GM23338 (cell line): ENCODE data around the gene NBEAL2. TPM values are rescaled to one million over a fixed set of nuclear protein-coding genes. Genes with fewer than 3 reads are reported as not detected.

Experiments
- ATAC-seq: fragments of 200-7000 bp; cut with Tn5 transposase; 3 replicates; pipeline ENCODE4 v1.9.1; 2020
- DNase-seq: peaks from one replicate; pipeline ENCODE4 v3.0.0-alpha.2; 2015; ENCODE audit warnings: low spot score
- H2AFZ ChIP-seq: fragments of 200-600 bp; sonication (generic); 2 replicates; pipeline ENCODE4 v1.8.0; 2016; ENCODE audit warnings: antibody characterized with exemption, mild to moderate bottlenecking, moderate library complexity
- H3F3A ChIP-seq: fragments of 200-600 bp; sonication (generic); replicated peaks from 2 replicates; pipeline ENCODE4 v1.8.0; 2017; ENCODE audit warnings: antibody characterized with exemption, mixed run types, low read depth
- H3K27ac ChIP-seq: fragments of 200-600 bp; sonication (generic); 2 replicates; pipeline ENCODE4 v1.6.1; 2016; ENCODE audit warnings: low read depth
- H3K27me3 ChIP-seq: fragments of 200-600 bp; sonication (generic); 2 replicates; pipeline ENCODE4 v1.8.0; 2016; ENCODE audit warnings: mild to moderate bottlenecking, mixed run types, moderate library complexity; ENCODE audit not compliant: insufficient read depth
- H3K36me3 ChIP-seq: fragments of 200-600 bp; sonication (generic); 2 replicates; pipeline ENCODE4 v1.8.0; 2016; ENCODE audit warnings: mild to moderate bottlenecking; ENCODE audit not compliant: insufficient read depth
- H3K4me1 ChIP-seq: fragments of 200-600 bp; sonication (generic); 2 replicates; pipeline ENCODE4 v1.8.0; 2016; ENCODE audit warnings: mild to moderate bottlenecking, moderate library complexity; ENCODE audit not compliant: insufficient read depth
- H3K4me2 ChIP-seq: fragments of 200-600 bp; sonication (generic); 2 replicates; pipeline ENCODE4 v1.7.1; 2017; ENCODE audit warnings: mixed run types
- H3K4me3 ChIP-seq: fragments of 200-600 bp; sonication (generic); 2 replicates; pipeline ENCODE4 v1.6.1; 2016; ENCODE audit warnings: mixed run types
- H3K79me2 ChIP-seq: fragments of 200-600 bp; sonication (generic); replicated peaks from 2 replicates; pipeline ENCODE4 v1.8.0; 2017; ENCODE audit warnings: mild to moderate bottlenecking; ENCODE audit not compliant: insufficient read depth
- H3K9me2 ChIP-seq: fragments of 200-600 bp; sonication (generic); 2 replicates; pipeline ENCODE4 v1.8.0; 2017; ENCODE audit not compliant: insufficient read depth
- H4K20me1 ChIP-seq: fragments of 200-600 bp; sonication (generic); replicated peaks from 2 replicates; pipeline ENCODE4 v1.8.0; 2017; ENCODE audit warnings: mild to moderate bottlenecking; ENCODE audit not compliant: insufficient read depth
- H3K27ac Mint-ChIP-seq: 2 replicates; pipeline ENCODE4 v1.8.0; 2020; ENCODE audit warnings: inconsistent platforms, mild to moderate bottlenecking, moderate library complexity, mixed read lengths
- H3K27me3 Mint-ChIP-seq: 3 replicates; pipeline ENCODE4 v1.8.0; 2022; ENCODE audit warnings: low read depth, mild to moderate bottlenecking, moderate library complexity, mixed read lengths, inconsistent platforms; ENCODE audit not compliant: insufficient read depth, poor library complexity
- H3K36me3 Mint-ChIP-seq: 3 replicates; pipeline ENCODE4 v1.8.0; 2021; ENCODE audit warnings: low read depth, mild to moderate bottlenecking, inconsistent platforms, moderate library complexity, mixed read lengths
- H3K4me1 Mint-ChIP-seq: 3 replicates; pipeline ENCODE4 v1.8.0; 2020; ENCODE audit warnings: mild to moderate bottlenecking, inconsistent platforms, mixed read lengths
- H3K4me3 Mint-ChIP-seq: 3 replicates; pipeline ENCODE4 v1.8.0; 2021; ENCODE audit warnings: moderate library complexity, mild to moderate bottlenecking, inconsistent platforms, mixed read lengths
- H3K9me3 Mint-ChIP-seq: 3 replicates; pipeline ENCODE4 v1.8.0; 2020; ENCODE audit warnings: moderate library complexity, mild to moderate bottlenecking, inconsistent platforms, mixed read lengths
- CREB1 ChIP-seq: fragments of 250-450 bp; sonication (Bioruptor Pico); IDR thresholded peaks from 2 replicates; pipeline ENCODE4 v1.5.0; 2020; ENCODE audit warnings: low read depth, mild to moderate bottlenecking, moderate library complexity
- CTCF ChIP-seq, 2 experiments: fragments of 200-600 bp in 1 of 2; sonication (generic) in 1 of 2; conservative IDR thresholded peaks; 2 replicates each; pipeline versions ENCODE4 v1.5.1 to v1.6.1; 2016 to 2017; ENCODE audit warnings: antibody characterized with exemption in 2 of 2, low read depth in 2 of 2, mild to moderate bottlenecking in 2 of 2, moderate library complexity in 1 of 2
- EZH2 ChIP-seq: fragments of 200-600 bp; sonication (generic); IDR thresholded peaks from one replicate; pipeline ENCODE4 v1.8.0; 2017; ENCODE audit warnings: antibody characterized with exemption, mild to moderate bottlenecking, low read depth; ENCODE audit not compliant: unreplicated experiment
- EZH2phosphoT487 ChIP-seq: fragments of 200-600 bp; sonication (generic); IDR thresholded peaks from one replicate; pipeline ENCODE4 v1.8.1; 2018; ENCODE audit warnings: antibody characterized with exemption; ENCODE audit not compliant: unreplicated experiment
- JUNB ChIP-seq: IDR thresholded peaks from one replicate; pipeline ENCODE4 v1.6.1; 2016; ENCODE audit warnings: antibody characterized with exemption; ENCODE audit not compliant: unreplicated experiment
- NANOG ChIP-seq: IDR thresholded peaks from 2 replicates; pipeline ENCODE4 v1.6.1; 2016; ENCODE audit warnings: antibody characterized with exemption, borderline replicate concordance
- POLR2AphosphoS5 ChIP-seq: IDR thresholded peaks from 2 replicates; pipeline ENCODE4 v1.6.1; 2016; ENCODE audit warnings: antibody characterized with exemption, low read depth
- STAT1 ChIP-seq: IDR thresholded peaks from one replicate; pipeline ENCODE4 v1.6.1; 2016; ENCODE audit warnings: antibody characterized with exemption; ENCODE audit not compliant: unreplicated experiment
- ZNF114 ChIP-seq: fragments of 250-450 bp; sonication (Bioruptor Pico); IDR thresholded peaks from 2 replicates; pipeline ENCODE4 v1.5.0; 2020; ENCODE audit warnings: mild to moderate bottlenecking, moderate library complexity
- ZNF331 ChIP-seq: fragments of 250-450 bp; sonication (Bioruptor Pico); IDR thresholded peaks from 2 replicates; pipeline ENCODE4 v1.5.0; 2020; ENCODE audit warnings: low read depth, mild to moderate bottlenecking, moderate library complexity
- polyA plus RNA-seq: library from polyadenylated mRNA; unstranded; fragments of >200 nt; fragmentation: Nextera tagmentation; extraction: Ambion mirVana; gene quantifications from 2 replicates; pipeline ENCODE4 v1.2.1, GENCODE V29; 2016
- total RNA-seq: library from RNA; depleted of rRNA; stranded (reverse); fragments of >200 nt; shearing (Covaris generic); gene quantifications from 2 replicates; pipeline ENCODE4 v1.2.3, GENCODE V29; 2014
- TF ChIP-seq, protein P1 (sequence below): IDR thresholded peaks from one replicate; pipeline ENCODE4 v1.6.1; 2018; ENCODE audit warnings: antibody characterized with exemption; ENCODE audit not compliant: unreplicated experiment
- TF ChIP-seq, protein P2 (sequence below): fragments of 250-450 bp; sonication (Bioruptor Pico); IDR thresholded peaks from 2 replicates; pipeline ENCODE4 v1.5.0; 2020; ENCODE audit warnings: mild to moderate bottlenecking, moderate library complexity
- TF ChIP-seq, protein P3 (sequence below): IDR thresholded peaks from 2 replicates; pipeline ENCODE4 v1.6.1; 2016; ENCODE audit warnings: antibody characterized with exemption

NBEAL2 gene
- total and polyA plus RNA-seq, 2 experiments from 2014 or later, result 13.5 to 79.9 TPM

- H3K27me3 Mint-ChIP-seq, result peaks cover 7% of the 10 kb centered on the region
- DNase-seq (no peak), ATAC-seq (no peak)
- no peaks in the 10 kb centered on the region for H3K36me3 ChIP-seq
- H3K4me3 ChIP-seq, result no peak overlapping the region
- H3K27me3 ChIP-seq, result no peaks in the 10 kb centered on the region
- H3F3A ChIP-seq, result no peaks in the 10 kb centered on the region
- peaks cover 98% of the 10 kb centered on the region for H3K79me2 ChIP-seq
- peaks cover 61% of the 10 kb centered on the region for H3K4me1 Mint-ChIP-seq
- no peaks in the 10 kb centered on the region; the same call in 2 of the 3 replicates for H3K9me3 Mint-ChIP-seq
- H3K4me2 ChIP-seq, result no peak overlapping the region
- peaks cover 18% of the 10 kb centered on the region for H3K36me3 Mint-ChIP-seq
- H3K27ac Mint-ChIP-seq, result no peak overlapping the region
- H3K9me2 ChIP-seq, result no peaks in the 10 kb centered on the region
- no peak overlapping the region for H3K27ac ChIP-seq
- no peak overlapping the region; the same call in 2 of the 3 replicates for H3K4me3 Mint-ChIP-seq
- no peak for TF ChIP-seq CTCF (conservative IDR thresholded peaks at IDR 0.05; ENCODE audit: low read depth in 2 of 2)
- TF ChIP-seq STAT1, result no peak
- no peak for TF ChIP-seq EZH2
- no peak for TF ChIP-seq JUNB
- no peak for TF ChIP-seq NANOG
- TF ChIP-seq, protein P1, sequence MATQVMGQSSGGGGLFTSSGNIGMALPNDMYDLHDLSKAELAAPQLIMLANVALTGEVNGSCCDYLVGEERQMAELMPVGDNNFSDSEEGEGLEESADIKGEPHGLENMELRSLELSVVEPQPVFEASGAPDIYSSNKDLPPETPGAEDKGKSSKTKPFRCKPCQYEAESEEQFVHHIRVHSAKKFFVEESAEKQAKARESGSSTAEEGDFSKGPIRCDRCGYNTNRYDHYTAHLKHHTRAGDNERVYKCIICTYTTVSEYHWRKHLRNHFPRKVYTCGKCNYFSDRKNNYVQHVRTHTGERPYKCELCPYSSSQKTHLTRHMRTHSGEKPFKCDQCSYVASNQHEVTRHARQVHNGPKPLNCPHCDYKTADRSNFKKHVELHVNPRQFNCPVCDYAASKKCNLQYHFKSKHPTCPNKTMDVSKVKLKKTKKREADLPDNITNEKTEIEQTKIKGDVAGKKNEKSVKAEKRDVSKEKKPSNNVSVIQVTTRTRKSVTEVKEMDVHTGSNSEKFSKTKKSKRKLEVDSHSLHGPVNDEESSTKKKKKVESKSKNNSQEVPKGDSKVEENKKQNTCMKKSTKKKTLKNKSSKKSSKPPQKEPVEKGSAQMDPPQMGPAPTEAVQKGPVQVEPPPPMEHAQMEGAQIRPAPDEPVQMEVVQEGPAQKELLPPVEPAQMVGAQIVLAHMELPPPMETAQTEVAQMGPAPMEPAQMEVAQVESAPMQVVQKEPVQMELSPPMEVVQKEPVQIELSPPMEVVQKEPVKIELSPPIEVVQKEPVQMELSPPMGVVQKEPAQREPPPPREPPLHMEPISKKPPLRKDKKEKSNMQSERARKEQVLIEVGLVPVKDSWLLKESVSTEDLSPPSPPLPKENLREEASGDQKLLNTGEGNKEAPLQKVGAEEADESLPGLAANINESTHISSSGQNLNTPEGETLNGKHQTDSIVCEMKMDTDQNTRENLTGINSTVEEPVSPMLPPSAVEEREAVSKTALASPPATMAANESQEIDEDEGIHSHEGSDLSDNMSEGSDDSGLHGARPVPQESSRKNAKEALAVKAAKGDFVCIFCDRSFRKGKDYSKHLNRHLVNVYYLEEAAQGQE, result no peak
- TF ChIP-seq, protein P2, sequence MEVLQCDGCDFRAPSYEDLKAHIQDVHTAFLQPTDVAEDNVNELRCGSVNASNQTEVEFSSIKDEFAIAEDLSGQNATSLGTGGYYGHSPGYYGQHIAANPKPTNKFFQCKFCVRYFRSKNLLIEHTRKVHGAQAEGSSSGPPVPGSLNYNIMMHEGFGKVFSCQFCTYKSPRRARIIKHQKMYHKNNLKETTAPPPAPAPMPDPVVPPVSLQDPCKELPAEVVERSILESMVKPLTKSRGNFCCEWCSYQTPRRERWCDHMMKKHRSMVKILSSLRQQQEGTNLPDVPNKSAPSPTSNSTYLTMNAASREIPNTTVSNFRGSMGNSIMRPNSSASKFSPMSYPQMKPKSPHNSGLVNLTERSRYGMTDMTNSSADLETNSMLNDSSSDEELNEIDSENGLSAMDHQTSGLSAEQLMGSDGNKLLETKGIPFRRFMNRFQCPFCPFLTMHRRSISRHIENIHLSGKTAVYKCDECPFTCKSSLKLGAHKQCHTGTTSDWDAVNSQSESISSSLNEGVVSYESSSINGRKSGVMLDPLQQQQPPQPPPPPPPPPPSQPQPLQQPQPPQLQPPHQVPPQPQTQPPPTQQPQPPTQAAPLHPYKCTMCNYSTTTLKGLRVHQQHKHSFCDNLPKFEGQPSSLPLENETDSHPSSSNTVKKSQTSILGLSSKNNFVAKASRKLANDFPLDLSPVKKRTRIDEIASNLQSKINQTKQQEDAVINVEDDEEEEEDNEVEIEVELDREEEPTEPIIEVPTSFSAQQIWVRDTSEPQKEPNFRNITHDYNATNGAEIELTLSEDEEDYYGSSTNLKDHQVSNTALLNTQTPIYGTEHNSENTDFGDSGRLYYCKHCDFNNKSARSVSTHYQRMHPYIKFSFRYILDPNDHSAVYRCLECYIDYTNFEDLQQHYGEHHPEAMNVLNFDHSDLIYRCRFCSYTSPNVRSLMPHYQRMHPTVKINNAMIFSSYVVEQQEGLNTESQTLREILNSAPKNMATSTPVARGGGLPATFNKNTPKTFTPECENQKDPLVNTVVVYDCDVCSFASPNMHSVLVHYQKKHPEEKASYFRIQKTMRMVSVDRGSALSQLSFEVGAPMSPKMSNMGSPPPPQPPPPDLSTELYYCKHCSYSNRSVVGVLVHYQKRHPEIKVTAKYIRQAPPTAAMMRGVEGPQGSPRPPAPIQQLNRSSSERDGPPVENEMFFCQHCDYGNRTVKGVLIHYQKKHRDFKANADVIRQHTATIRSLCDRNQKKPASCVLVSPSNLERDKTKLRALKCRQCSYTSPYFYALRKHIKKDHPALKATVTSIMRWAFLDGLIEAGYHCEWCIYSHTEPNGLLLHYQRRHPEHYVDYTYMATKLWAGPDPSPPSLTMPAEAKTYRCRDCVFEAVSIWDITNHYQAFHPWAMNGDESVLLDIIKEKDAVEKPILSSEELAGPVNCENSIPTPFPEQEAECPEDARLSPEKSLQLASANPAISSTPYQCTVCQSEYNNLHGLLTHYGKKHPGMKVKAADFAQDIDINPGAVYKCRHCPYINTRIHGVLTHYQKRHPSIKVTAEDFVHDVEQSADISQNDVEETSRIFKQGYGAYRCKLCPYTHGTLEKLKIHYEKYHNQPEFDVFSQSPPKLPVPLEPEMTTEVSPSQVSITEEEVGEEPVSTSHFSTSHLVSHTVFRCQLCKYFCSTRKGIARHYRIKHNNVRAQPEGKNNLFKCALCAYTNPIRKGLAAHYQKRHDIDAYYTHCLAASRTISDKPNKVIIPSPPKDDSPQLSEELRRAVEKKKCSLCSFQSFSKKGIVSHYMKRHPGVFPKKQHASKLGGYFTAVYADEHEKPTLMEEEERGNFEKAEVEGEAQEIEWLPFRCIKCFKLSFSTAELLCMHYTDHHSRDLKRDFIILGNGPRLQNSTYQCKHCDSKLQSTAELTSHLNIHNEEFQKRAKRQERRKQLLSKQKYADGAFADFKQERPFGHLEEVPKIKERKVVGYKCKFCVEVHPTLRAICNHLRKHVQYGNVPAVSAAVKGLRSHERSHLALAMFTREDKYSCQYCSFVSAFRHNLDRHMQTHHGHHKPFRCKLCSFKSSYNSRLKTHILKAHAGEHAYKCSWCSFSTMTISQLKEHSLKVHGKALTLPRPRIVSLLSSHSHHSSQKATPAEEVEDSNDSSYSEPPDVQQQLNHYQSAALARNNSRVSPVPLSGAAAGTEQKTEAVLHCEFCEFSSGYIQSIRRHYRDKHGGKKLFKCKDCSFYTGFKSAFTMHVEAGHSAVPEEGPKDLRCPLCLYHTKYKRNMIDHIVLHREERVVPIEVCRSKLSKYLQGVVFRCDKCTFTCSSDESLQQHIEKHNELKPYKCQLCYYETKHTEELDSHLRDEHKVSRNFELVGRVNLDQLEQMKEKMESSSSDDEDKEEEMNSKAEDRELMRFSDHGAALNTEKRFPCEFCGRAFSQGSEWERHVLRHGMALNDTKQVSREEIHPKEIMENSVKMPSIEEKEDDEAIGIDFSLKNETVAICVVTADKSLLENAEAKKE (CRISPR knock-in tag), result no peak
- TF ChIP-seq, protein P3, sequence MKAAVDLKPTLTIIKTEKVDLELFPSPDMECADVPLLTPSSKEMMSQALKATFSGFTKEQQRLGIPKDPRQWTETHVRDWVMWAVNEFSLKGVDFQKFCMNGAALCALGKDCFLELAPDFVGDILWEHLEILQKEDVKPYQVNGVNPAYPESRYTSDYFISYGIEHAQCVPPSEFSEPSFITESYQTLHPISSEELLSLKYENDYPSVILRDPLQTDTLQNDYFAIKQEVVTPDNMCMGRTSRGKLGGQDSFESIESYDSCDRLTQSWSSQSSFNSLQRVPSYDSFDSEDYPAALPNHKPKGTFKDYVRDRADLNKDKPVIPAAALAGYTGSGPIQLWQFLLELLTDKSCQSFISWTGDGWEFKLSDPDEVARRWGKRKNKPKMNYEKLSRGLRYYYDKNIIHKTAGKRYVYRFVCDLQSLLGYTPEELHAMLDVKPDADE, result no peak
- TF ChIP-seq EZH2phosphoT487, result no peak
- TF ChIP-seq CREB1 (CRISPR knock-in tag), result no peak
- TF ChIP-seq ZNF331 (CRISPR knock-in tag), result no peak
- TF ChIP-seq ZNF114 (CRISPR knock-in tag), result no peak
- TF ChIP-seq POLR2AphosphoS5, result no peak
- H2AFZ ChIP-seq, result no peak overlapping the region
- H4K20me1 ChIP-seq, result peaks cover 69% of the 10 kb centered on the region
- H3K4me1 ChIP-seq, result peaks cover 25% of the 10 kb centered on the region
Observed at GRCh38 chr3:46947981-46948791, 31.3 kb upstream of the NBEAL2 start.
